ENCODE results near the gene DAD1.

DNA sequence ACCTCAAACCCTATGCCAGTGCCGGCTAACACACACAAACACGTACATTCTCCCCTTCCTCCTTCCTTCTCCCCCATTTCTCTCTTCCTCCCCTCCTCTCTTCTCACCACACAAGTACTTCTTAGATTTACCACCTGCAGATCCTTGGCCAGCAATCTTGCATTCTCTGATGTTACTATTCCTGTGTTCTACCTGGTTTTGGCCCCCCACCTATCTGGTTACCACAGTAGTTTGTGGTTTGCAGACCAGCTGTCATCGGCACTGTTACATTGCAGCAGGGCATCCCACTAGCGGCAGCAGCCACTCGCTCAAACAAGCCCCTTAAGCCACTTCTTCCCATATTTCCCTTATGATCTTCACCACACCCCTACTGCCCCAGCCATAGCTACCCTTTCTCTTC lies 13.0 kb upstream of the DAD1 start:
- TF ChIP-seq CTCF (IDR thresholded peaks at IDR 0.05) (no peak), POLR2A (IDR thresholded peaks at IDR 0.05) (no peak)
